Kidney epithelial cell (primary cell): ENCODE data around the gene CREB3L1. TPM values are rescaled to one million over a fixed set of nuclear protein-coding genes. Genes with fewer than 3 reads are reported as not detected.
A peak's percentile ranks its signal among the peaks of the same experiment; 100 is the strongest.

Source experiments
- DNase-seq: peaks from one replicate; pipeline ENCODE4 v3.0.0-alpha.2; 2010; ENCODE audit warnings: low read depth
- H3K27me3 ChIP-seq: 2 replicates; pipeline ENCODE4 v1.6.0; 2011; ENCODE audit warnings: low read length; ENCODE audit not compliant: control insufficient read depth, insufficient read depth
- H3K36me3 ChIP-seq: 2 replicates; pipeline ENCODE4 v1.5.1; 2011; ENCODE audit warnings: low read length; ENCODE audit not compliant: control insufficient read depth, insufficient read depth
- H3K4me3 ChIP-seq: 2 replicates; pipeline ENCODE4 v1.5.1; 2011; ENCODE audit warnings: low read depth, mild to moderate bottlenecking, control low read depth, low read length
- CTCF ChIP-seq: IDR thresholded peaks from 2 replicates; pipeline ENCODE4 v1.5.1; 2011; ENCODE audit warnings: mild to moderate bottlenecking, moderate library complexity, low read length, control low read depth, inconsistent platforms; ENCODE audit not compliant: insufficient read depth, poor library complexity, severe bottlenecking
- total RNA-seq: library from RNA; depleted of rRNA; stranded (reverse); fragments of >200 nt; gene quantifications from 2 replicates; pipeline ENCODE4 v1.2.3, GENCODE V29; 2015

CREB3L1 gene
- total RNA-seq, 1 donor from 2014 or later, result 3.2 TPM

DNA sequence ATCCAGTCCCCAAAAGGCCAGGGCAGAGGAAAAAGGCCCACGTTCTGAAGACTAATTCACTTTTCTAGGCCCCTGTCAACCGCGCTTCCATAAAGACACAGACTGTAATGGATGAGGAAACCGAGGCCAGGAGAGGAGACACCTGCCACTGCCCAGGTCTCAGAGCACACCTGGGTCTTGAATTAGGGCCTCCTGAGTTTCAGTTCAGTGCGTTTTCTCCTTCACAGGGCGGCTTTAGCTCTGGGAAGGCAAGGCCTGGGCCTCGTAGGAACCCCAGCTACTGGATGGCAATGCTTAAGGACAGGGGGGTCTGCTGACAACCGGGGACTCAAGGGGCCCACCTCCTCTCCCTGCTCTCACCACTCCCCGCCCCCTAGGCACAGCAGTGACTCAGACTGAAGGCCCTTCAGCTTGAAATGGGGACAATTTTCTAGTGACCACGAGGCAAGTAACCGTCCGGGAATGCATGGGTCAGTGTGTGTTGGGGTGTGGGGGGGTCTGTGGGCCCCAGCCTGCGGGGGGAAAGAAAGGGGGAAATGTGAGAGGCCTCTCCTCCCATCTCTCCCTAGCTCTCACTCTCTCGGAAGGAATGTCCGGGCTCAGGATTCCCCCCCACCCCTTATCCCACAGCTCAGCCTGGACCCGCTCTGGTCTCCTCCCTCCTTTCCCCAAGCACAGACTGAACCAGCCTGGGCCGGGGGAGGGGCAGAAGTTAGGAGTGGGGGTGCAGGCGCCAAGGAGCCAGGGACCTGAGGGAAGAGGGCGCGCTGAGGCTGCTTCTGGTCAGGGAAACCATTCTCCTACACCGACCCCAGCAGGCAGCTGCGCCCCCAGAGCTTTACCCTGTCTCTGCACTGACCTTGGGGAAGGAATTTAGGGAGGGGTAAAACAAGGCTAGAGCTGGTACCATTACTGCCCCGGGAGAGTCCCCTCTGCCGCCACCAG is 17.2 kb downstream of the CREB3L1 start:
- Histone ChIP-seq H3K36me3 (no peaks in the 10 kb centered on the region), H3K4me3 (peak overlapping the region; percentile 46), H3K27me3 (no peaks in the 10 kb centered on the region)
- TF ChIP-seq CTCF, result no peak
- DNase-seq, result no peak

- DNase-seq, result no peak
- TF ChIP-seq CTCF, result no peak
- peak overlapping the region; percentile 46 for H3K4me3 ChIP-seq
Observed at GRCh38 chr11:46295312-46296058, 18.0 kb downstream of the CREB3L1 start.

DNA sequence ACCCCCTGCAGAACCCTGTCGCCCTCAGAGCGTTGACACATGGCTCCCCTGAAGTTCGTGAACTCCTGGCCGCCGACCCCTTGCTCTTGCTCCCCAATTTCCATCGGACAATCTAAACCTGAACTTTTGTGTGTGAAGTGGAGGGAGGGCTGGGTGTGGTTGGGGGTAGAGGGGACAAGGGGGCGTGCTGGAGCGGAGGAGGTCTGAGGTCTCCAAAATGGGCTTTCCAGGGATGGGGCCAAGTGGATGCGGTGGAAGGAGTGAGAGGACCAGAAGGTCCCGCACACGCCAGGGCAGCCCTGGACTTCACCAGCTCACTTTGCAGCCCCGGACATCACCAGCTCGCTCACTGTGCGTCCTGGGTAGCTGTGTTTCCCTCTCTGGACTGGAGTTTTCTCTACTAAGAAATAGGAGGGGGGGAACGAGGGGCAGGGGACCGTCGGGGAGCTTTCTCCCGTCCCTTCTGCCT is 18.6 kb downstream of the CREB3L1 start:
- peak overlapping the region; percentile 46 for H3K4me3 ChIP-seq
- no peaks in the 10 kb centered on the region for H3K27me3 ChIP-seq
- no peak for DNase-seq
- no peaks in the 10 kb centered on the region for H3K36me3 ChIP-seq
- TF ChIP-seq CTCF, result no peak

More at GRCh38 chr11:46295312-46296058, 18.0 kb downstream of the CREB3L1 start:
- no peaks in the 10 kb centered on the region for H3K36me3 ChIP-seq
- H3K27me3 ChIP-seq, result no peaks in the 10 kb centered on the region

- Histone ChIP-seq H3K27me3 (no peaks in the 10 kb centered on the region), H3K36me3 (no peaks in the 10 kb centered on the region), H3K4me3 (no peak overlapping the region)
- TF ChIP-seq CTCF, result peak; percentile 80
- DNase-seq, result no peak
Observed at GRCh38 chr11:46296528-46297448, 19.3 kb downstream of the CREB3L1 start.

DNA sequence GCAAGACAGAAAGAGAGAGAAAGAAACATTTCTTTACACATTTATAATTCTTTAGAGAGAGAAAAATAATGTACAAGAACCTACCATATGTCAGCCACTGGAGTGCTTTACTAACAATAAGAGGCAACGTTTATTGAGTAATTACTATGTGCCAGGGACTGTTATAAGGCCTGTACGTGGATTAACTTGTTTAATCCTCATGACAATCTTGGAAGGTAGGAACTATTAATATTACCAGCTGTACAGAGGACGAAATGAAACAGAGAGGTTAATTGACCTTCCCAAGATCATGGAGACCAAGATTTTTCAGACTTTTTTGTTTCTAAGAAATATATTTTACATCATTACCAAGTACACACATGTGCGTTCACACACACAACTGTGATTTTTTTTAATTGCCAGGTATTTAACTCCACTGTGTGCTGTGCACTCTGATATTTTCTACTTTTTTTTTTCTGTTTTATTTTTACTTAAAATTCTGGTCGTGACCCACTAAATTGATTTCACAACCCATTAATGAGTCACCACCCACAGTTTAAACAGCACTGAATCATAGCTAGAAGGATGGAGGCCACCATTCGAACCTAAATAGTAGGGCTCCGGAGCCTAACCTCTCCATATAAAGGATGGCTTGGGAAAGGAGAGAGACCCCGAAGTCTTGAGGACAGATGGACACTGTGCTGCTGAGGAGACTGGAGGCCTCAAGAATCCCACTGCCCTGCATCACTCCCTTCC is 21.4 kb downstream of the CREB3L1 start:
- no peaks in the 10 kb centered on the region for H3K36me3 ChIP-seq
- DNase-seq, result no peak
- H3K27me3 ChIP-seq, result no peaks in the 10 kb centered on the region
- no peak overlapping the region for H3K4me3 ChIP-seq
- no peak for TF ChIP-seq CTCF
